ENCODE results near the gene SLC24A1. TPM values are rescaled to one million over a fixed set of nuclear protein-coding genes. Genes with fewer than 3 reads are reported as not detected.

SLC24A1 gene
- total RNA-seq, result 4.9 and 6.2 TPM in 2 replicates

DNA sequence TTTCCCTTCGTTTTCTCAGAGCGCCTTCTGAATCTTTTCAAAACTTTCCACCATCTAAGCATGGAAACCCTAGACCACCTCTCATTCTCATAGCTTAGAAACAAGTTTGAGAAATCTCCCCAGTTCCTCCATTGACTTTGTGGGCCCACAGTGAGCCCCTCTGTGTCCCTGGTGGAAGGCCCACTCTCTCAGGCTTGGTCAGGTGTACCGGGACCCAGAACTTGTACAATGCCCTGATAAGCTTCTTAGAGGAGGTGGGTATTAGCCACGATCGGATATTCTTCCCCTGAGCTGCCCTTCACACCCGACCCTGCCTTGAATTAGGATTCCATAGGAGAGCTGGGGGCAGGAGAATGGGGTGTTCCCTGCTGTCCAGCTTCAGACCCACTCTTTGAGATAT, at the start of gene SLC24A1:
SLC24A1 (plus strand) TSS at position 301 of the 400 bp plus-strand sequence. CDS start 2,143 bp downstream, outside the sequence.

DNA sequence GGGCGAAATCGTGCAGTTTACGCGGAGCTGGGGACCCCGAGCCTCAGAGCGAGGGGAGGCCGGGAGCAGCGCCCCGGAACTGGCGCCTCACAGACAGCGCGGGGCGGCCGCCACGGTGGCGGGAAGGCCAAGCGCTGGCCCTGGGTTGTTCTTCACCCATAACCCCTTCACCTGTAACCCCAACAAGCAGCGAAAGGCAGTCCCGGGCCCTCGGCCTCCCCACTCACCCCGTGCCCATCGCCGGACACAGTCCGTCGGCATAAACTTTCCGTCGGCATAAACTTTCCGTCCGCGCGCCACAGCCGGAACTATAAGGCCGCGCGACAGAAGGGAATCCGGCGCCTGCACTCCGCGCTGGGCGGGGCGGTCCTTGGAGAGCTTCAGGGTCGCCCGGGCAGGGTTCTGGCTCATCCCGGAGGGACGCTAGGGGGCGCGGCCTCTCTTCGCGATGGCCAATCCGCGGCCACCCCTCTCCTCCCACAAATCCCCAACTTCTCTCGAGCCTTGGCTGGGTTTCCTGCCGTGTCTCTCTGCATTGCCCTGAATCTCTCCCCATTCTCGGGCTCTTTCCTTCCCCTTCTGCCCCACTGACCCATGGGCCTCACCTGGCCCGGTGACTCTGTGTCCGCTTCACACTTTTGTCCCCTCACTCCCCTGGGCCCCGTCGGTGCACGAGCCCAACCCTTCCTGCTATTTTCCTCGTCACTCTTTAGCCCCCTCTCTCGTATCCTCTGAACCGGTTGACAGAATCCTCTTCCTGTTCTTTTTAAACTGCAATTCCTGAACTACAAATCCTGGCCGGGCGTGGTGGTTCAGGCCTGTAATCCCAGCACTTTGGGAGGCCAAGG, 10.6 kb upstream of the SLC24A1 start, which contains the start of gene INTS14:
INTS14 (minus strand) TSS at position 261 of the 848 bp plus-strand sequence. CDS start 3,751 bp downstream, outside the sequence.

Other genes starting within 250 kb of the SLC24A1 start
- gene IGDCC3, start 243.9 kb upstream of the SLC24A1 start, total RNA-seq, result not detected in 2 replicates
- gene IGDCC4, start 199.0 kb upstream of the SLC24A1 start, total RNA-seq, result 0.16 and 0.19 TPM in 2 replicates
- 14.6 and 20.5 TPM in 2 replicates for gene DPP8, start 104.2 kb upstream of the SLC24A1 start, total RNA-seq
- gene HACD3, start 91.5 kb upstream of the SLC24A1 start, total RNA-seq, result 58.7 and 65.2 TPM in 2 replicates
- 31.6 and 40.9 TPM in 2 replicates for gene INTS14, start 10.8 kb upstream of the SLC24A1 start, total RNA-seq
- gene DENND4A, start 170.4 kb downstream of the SLC24A1 start, total RNA-seq, result 6.1 and 6.4 TPM in 2 replicates
- gene RAB11A, start 247.6 kb downstream of the SLC24A1 start, total RNA-seq, result 258 and 344 TPM in 2 replicates